SK-N-MC (cell line): Measurements from ENCODE around the gene CABP5.

Source experiments
- DNase-seq: peaks from one replicate; pipeline ENCODE4 v3.0.0-alpha.2; 2011; ENCODE audit warnings: low read depth, low spot score
- H3K27ac ChIP-seq: fragments of 200-600 bp; sonication (generic); 2 replicates; pipeline ENCODE4 v1.5.1; 2016; ENCODE audit warnings: mixed run types
- H3K36me3 ChIP-seq: fragments of 200-600 bp; sonication (generic); 2 replicates; pipeline ENCODE4 v1.6.1; 2017; ENCODE audit warnings: antibody characterized with exemption, low read length, mixed read lengths; ENCODE audit not compliant: insufficient read depth
- H3K4me3 ChIP-seq: fragments of 200-600 bp; sonication (generic); 2 replicates; pipeline ENCODE4 v1.5.1; 2016
- H3K9ac ChIP-seq: fragments of 200-600 bp; sonication (generic); 2 replicates; pipeline ENCODE4 v1.8.0; 2017; ENCODE audit warnings: mixed run types, mixed read lengths; ENCODE audit not compliant: insufficient read length
- H3K9me3 ChIP-seq: fragments of 200-600 bp; sonication (generic); 2 replicates; pipeline ENCODE4 v1.6.1; 2017; ENCODE audit warnings: low read depth, mild to moderate bottlenecking, antibody characterized with exemption, low read length, moderate library complexity, mixed read lengths
- EZH2 ChIP-seq: fragments of 200-600 bp; sonication (generic); IDR thresholded peaks from one replicate; pipeline ENCODE4 v1.6.1; 2017; ENCODE audit warnings: antibody characterized with exemption
- FOXP2 ChIP-seq: optimal IDR thresholded peaks from 2 replicates; pipeline ENCODE3; 2011; ENCODE audit warnings: mild to moderate bottlenecking, moderate library complexity; ENCODE audit not compliant: insufficient read depth; ENCODE audit errors: extremely low read length, control extremely low read depth
- POLR2AphosphoS5 ChIP-seq: IDR thresholded peaks from 2 replicates; pipeline ENCODE4 v1.6.1; 2012; ENCODE audit warnings: mild to moderate bottlenecking, low read depth, low read length, borderline replicate concordance

CABP5 gene

DNA sequence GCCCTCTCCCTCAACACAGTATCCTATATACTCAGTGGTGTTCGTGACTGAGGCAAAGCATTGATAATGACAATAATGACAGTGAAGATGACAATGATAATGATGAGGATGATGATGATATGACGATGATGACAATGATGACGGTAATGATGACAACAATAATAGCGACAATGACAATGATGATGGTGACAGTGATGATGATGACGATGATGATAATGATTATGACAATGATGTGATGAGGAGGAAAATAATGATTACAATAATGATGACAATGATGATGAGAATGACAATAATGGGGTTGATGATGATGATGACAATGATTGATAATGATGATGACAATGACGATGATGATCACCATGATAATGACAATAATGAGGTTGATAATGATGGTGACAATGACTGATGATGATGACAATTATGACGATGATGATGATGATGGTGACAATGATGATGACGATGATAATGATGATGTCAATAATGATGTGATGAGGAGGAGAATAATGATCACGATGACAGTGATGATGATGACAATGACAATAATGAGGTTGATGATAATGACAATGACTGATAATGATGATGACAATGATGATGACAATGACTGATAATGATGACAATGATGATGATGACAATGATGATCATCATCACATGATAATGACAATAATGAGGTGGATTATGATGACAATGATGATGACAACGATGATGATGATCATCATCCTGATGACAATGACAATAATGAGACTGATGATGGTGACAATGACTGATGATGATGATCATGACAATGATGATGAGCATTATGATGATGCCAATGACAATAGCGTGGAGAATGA is 32.7 kb downstream of the CABP5 start:
- no peak for DNase-seq
- H3K9ac ChIP-seq: no peak overlapping the region
- H3K4me3 ChIP-seq: no peak overlapping the region
- H3K27ac ChIP-seq: no peak overlapping the region
- no peaks in the 10 kb centered on the region for H3K36me3 ChIP-seq
- no peak for TF ChIP-seq FOXP2
- TF ChIP-seq EZH2: no peak
- TF ChIP-seq POLR2AphosphoS5: no peak
- H3K9me3 ChIP-seq: no peaks in the 10 kb centered on the region

DNA sequence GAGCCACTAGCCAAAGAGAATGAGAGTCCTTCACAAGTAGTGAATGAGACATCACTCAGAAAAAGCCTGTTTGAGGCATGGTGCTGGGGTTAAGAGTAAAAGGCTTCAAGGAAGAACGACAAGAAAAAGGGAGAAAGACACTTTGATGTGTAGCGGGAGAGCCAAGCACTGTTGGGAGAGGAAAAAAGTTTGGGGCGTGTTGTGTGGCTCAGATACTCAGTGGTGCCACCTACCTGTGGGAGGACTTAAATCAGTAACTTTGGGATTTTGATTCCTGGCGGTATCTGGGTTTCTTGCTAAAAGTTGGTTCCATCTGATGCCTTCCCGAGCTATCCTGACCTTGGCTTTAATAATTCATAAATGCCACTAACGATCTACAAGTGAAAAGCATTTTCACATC is 37.1 kb downstream of the CABP5 start:
- Histone ChIP-seq H3K27ac (no peak overlapping the region), H3K4me3 (no peak overlapping the region)
- DNase-seq: no peak

DNA sequence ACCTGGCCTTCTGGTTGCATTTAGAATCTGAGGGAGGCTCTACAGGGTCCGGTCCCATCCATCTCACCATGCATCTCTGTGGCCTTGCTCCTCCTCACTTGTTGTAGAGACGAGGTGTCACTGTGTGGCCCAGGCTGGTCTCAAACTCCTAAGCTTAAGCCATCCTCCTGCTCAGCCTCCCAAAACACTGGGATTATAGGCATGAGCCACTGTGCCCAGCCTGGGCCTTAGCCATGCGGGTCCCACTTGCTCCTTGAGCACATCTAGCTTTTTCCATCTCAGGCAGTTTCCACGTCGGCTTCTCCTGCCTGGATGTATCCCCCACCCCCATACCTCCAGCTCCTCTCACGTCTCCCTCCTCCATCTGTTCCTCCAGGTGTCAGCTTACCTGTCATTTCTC is 39.6 kb downstream of the CABP5 start:
- Histone ChIP-seq H3K4me3 (no peak overlapping the region), H3K36me3 (no peaks in the 10 kb centered on the region), H3K27ac (no peak overlapping the region), H3K9me3 (no peaks in the 10 kb centered on the region), H3K9ac (no peak overlapping the region)
- no peak for DNase-seq
- TF ChIP-seq POLR2AphosphoS5 (no peak), FOXP2 (no peak), EZH2 (no peak)

More for the DNA sequence above, 37.1 kb downstream of the CABP5 start:
- H3K9ac ChIP-seq: no peak overlapping the region
- TF ChIP-seq EZH2: no peak
- TF ChIP-seq POLR2AphosphoS5: no peak
- no peak for TF ChIP-seq FOXP2
- H3K9me3 ChIP-seq: no peaks in the 10 kb centered on the region
- no peaks in the 10 kb centered on the region for H3K36me3 ChIP-seq

DNA sequence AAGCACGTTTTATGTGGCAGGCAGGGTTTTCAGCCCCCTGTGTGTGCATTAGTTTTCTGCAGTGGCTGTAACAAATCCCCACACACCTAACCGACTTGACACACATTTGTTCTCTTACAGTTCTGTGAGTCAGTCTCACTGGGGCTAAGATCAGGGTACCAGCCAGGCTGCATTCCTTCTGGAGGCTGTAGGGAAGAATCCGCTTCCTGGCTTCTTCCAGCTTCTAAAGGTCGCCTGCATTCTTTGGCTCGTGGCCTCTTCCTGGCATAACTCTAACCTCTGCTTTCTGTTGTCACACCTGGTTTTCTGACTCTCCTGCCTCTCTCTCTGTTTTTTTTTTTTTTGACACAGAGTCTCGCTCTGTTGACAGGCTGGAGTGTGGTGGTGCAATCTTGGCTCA is 43.0 kb downstream of the CABP5 start:
- no peak overlapping the region for H3K4me3 ChIP-seq
- no peaks in the 10 kb centered on the region for H3K9me3 ChIP-seq
- DNase-seq: no peak
- H3K9ac ChIP-seq: no peak overlapping the region
- no peaks in the 10 kb centered on the region for H3K36me3 ChIP-seq
- H3K27ac ChIP-seq: no peak overlapping the region
- no peak for TF ChIP-seq POLR2AphosphoS5
- TF ChIP-seq FOXP2: no peak
- no peak for TF ChIP-seq EZH2

DNA sequence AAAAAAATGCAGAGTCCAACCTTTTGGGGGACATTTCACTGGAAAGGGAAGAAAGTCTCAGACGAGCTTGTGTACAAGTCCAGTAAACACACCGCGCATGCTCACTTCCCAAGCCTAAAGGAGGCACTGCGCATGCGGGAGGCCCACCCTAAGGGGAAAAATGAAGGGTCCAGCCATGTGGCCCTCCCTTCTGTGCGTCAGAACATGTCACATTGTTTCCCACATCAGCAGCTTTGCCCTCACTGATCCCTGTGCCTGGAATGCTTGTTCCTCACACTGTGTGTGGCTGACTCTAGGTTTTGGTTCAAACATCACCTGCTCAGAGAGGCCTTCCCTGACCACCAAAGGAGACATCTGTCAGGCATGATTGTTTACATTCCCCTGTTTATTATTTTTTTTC is 45.1 kb downstream of the CABP5 start:
- no peak for DNase-seq
- H3K27ac ChIP-seq: no peak overlapping the region
- no peaks in the 10 kb centered on the region for H3K36me3 ChIP-seq
- no peak for TF ChIP-seq POLR2AphosphoS5
- no peak for TF ChIP-seq FOXP2
- no peak for TF ChIP-seq EZH2
- no peaks in the 10 kb centered on the region for H3K9me3 ChIP-seq
- no peak overlapping the region for H3K9ac ChIP-seq
- H3K4me3 ChIP-seq: no peak overlapping the region

DNA sequence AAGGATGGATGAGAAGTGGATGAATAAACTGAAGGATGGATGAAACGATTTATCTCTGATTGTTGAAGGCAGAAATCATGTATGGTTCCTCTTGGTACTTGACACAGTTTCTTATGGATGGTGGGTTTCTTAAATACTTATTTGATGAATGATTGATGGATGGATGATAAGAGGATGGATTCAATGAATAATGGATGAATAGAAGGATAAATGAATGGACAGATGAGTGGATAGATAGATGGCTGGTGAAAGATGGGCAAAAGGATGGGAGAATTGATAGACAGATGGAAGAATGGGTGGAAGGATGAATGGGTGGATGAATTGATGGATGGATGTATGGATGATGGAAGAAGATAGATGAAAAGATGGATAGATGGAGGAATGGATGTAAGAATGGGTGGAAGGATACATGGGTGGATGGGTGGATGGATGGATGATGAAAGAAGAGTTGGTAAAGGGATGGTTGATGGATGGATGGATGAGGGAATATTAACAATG is 47.6 kb downstream of the CABP5 start:
- no peak for DNase-seq
- TF ChIP-seq POLR2AphosphoS5 (no peak), EZH2 (no peak), FOXP2 (no peak)
- Histone ChIP-seq H3K9ac (no peak overlapping the region), H3K27ac (no peak overlapping the region), H3K4me3 (no peak overlapping the region), H3K9me3 (no peaks in the 10 kb centered on the region), H3K36me3 (no peaks in the 10 kb centered on the region)

DNA sequence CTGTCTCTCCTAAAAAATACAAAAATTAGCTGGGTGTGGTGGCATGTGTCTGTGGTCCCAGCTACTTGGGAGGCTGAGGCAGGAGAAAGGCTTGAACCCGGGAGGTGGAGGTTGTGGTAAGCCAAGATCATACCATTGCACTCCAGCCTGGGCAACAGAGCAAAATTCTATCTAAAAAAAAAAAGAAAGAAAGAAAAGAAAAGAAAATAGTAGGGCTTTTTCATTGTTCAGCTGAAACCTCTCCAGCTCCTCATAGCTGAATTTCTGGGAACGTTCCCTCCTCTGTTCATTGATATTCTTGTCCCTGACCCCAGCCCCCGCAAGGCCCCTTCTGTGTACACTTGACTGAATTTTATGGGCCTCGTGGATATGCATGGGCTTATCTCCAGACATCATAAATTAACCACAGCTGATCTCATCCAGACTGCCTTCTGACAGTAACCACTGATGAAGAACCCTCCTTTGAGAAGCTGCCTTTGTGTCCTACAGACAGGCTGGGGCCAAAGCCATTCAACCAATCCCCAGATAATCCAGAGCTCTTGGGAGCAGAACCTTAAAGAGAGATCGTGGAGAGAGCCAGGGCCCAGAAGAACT is 49.6 kb downstream of the CABP5 start, which contains the start of gene ELSPBP1:
Gene ELSPBP1, plus strand, starts transcription at position 424 of the 594 bp plus-strand sequence. CDS start 14,036 bp downstream, outside the sequence.
- TF ChIP-seq FOXP2: no peak
- TF ChIP-seq POLR2AphosphoS5: peak; percentile 21; the same call in 1 of the 2 replicates
- no peak for TF ChIP-seq EZH2
- no peaks in the 10 kb centered on the region for H3K36me3 ChIP-seq
- DNase-seq: peak; percentile 48
- H3K9me3 ChIP-seq: no peaks in the 10 kb centered on the region
- H3K27ac ChIP-seq: peak within 1 kb of the TSS; percentile 52; the same call in 1 of the 2 replicates
- peak within 1 kb of the TSS; percentile 59 for H3K4me3 ChIP-seq
- H3K9ac ChIP-seq: no peak within 1 kb of the TSS

DNA sequence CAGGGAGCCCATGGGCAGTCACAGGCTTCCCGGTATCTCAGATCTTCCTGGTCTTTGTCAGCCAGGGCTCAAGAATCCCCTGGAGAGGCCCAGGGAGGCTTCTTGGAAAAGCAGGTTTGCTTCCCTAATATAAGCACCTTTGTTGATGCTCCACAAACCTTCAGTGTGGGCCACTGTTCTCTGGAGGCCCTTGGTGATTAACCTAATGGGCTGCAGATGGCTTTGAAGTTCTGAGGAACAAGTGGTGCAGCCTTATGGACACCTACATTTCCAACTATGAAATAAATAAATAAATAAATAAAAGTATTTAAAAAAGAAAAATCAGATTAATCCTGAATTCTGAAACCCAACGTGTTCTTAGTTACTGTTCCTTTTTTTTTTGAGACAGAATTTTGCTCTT is 51.8 kb downstream of the CABP5 start, which contains the start of gene BSPH1:
Gene BSPH1, minus strand, starts transcription at position 101 of the 400 bp plus-strand sequence. Its CDS starts 89 bp downstream, at position 12.
- TF ChIP-seq EZH2 (no peak), POLR2AphosphoS5 (no peak), FOXP2 (no peak)
- DNase-seq: no peak
- Histone ChIP-seq H3K27ac (no peak within 1 kb of the TSS), H3K36me3 (no peaks in the 10 kb centered on the region), H3K9me3 (no peaks in the 10 kb centered on the region), H3K9ac (no peak within 1 kb of the TSS), H3K4me3 (no peak within 1 kb of the TSS)
